ENCODE data around the gene CORO7.
A peak's percentile ranks its signal among the peaks of the same experiment; 100 is the strongest.

Gene CORO7

GRCh38 chr16:4383591-4384444 lies 32.6 kb downstream of the CORO7 start:
- DNase-seq (ENCODE audit: low spot score): no peak

- no peak for DNase-seq (ENCODE audit: low spot score)
Observed at GRCh38 chr16:4382795-4383357, 33.5 kb downstream of the CORO7 start.

GRCh38 chr16:4381935-4382794 lies 34.2 kb downstream of the CORO7 start:
- no peak for DNase-seq (ENCODE audit: low spot score)

- no peak for DNase-seq (ENCODE audit: low spot score)
Observed at GRCh38 chr16:4381072-4381934, 35.1 kb downstream of the CORO7 start.

- DNase-seq (ENCODE audit: low spot score): no peak
Observed at GRCh38 chr16:4380119-4381063, 36.0 kb downstream of the CORO7 start.

- DNase-seq (ENCODE audit: low spot score): no peak
Observed at GRCh38 chr16:4378999-4379690, 37.3 kb downstream of the CORO7 start.

- peak; percentile 67 for DNase-seq (ENCODE audit: low spot score)
Observed at GRCh38 chr16:4378161-4378666, 38.2 kb downstream of the CORO7 start.

- DNase-seq (ENCODE audit: low spot score): no peak
Observed at GRCh38 chr16:4377573-4378154, 38.7 kb downstream of the CORO7 start.

GRCh38 chr16:4376893-4377572 lies 39.4 kb downstream of the CORO7 start:
- no peak for DNase-seq (ENCODE audit: low spot score)

GRCh38 chr16:4376126-4376892 lies 40.1 kb downstream of the CORO7 start:
- DNase-seq (ENCODE audit: low spot score): peak; percentile 87

GRCh38 chr16:4375717-4376116 lies 40.7 kb downstream of the CORO7 start:
- no peak for DNase-seq (ENCODE audit: low spot score)

- DNase-seq (ENCODE audit: low spot score): peak; percentile 88
Observed at GRCh38 chr16:4373909-4374742, 42.3 kb downstream of the CORO7 start.

GRCh38 chr16:4373356-4373908 lies 43.0 kb downstream of the CORO7 start:
- DNase-seq (ENCODE audit: low spot score): no peak

- peak; percentile 47 for DNase-seq (ENCODE audit: low spot score)
Observed at GRCh38 chr16:4372578-4373355, 43.6 kb downstream of the CORO7 start.

- no peak for DNase-seq (ENCODE audit: low spot score)
Observed at GRCh38 chr16:4372001-4372577, 44.3 kb downstream of the CORO7 start.

Data from AG20443 (cell line).